Sigmoid colon (tissue), 7 donors: ENCODE data around the gene ATG2A. TPM values are rescaled to one million over a fixed set of nuclear protein-coding genes. Genes with fewer than 3 reads are reported as not detected.

ENCODE experiments used
- DNase-seq: peaks from one replicate; pipeline ENCODE4 v3.0.0-alpha.2; 2019
- H3K27ac ChIP-seq, 4 donors: fragments of 200-600 bp; sonication (generic); one replicate each; pipeline ENCODE4 v1.5.1; 2016 to 2019; ENCODE audit warnings: mild to moderate bottlenecking in 1 of 4
- H3K27me3 ChIP-seq, 3 donors: fragments of 200-600 bp; sonication (generic); one replicate each; pipeline ENCODE4 v1.5.1; 2019; ENCODE audit warnings: mild to moderate bottlenecking in 1 of 3
- H3K36me3 ChIP-seq, 4 donors: fragments of 200-600 bp; sonication (generic); one replicate each; pipeline ENCODE4 v1.5.1; 2016 to 2019
- H3K4me1 ChIP-seq, 4 donors: fragments of 200-600 bp; sonication (generic); one replicate each; pipeline ENCODE4 v1.5.1; 2017 to 2019
- H3K4me3 ChIP-seq, 4 donors: fragments of 200-600 bp; sonication (generic); one replicate each; pipeline ENCODE4 v1.5.1; 2017 to 2019; ENCODE audit warnings: mild to moderate bottlenecking in 2 of 4, moderate library complexity in 1 of 4
- H3K9me3 ChIP-seq, 4 donors: fragments of 200-600 bp in 3 of 4; sonication (generic) in 3 of 4; one replicate each; pipeline versions ENCODE4 v1.5.1 to v1.6.1; 2013 to 2019
- CTCF ChIP-seq, 4 experiments: fragments of 450-650 bp in 3 of 4; fragments of 200-600 bp in 1 of 4; IDR thresholded peaks; one replicate each; pipeline ENCODE4 v1.5.1; 2016 to 2019; ENCODE audit warnings: antibody characterized with exemption in 4 of 4, mild to moderate bottlenecking in 3 of 4, moderate library complexity in 2 of 4
- EP300 ChIP-seq, 4 donors: sonication (generic); formaldehyde crosslinking; IDR thresholded peaks; one replicate each; pipeline ENCODE4 v1.6.1; 2017; ENCODE audit warnings: antibody characterized with exemption in 4 of 4
- POLR2A ChIP-seq, 2 donors: fragments of 450-650 bp; IDR thresholded peaks; one replicate each; pipeline ENCODE4 v1.6.1; 2016; ENCODE audit warnings: antibody characterized with exemption in 2 of 2, mild to moderate bottlenecking in 2 of 2, moderate library complexity in 2 of 2
- POLR2AphosphoS5 ChIP-seq, 4 donors: sonication (generic); formaldehyde crosslinking; IDR thresholded peaks; one replicate each; pipeline ENCODE4 v1.6.1; 2017; ENCODE audit warnings: antibody characterized with exemption in 4 of 4
- WGBS, 2 donors: extraction: QIAGEN DNeasy Blood & Tissue Kit; methylation state at CpG; one replicate each; pipeline ENCODE4 v1.1.7; 2013; 5-methylcytosine and 5-hydroxymethylcytosine counted together
- intact Hi-C: fragments of 100-400 bp; cut with DNase I; formaldehyde crosslinking; loops from one replicate; pipeline ENCODE4 v1.15.1; 2023
- polyA plus RNA-seq, 3 donors: library from polyadenylated mRNA; stranded (reverse); fragments of 200-250 nt; gene quantifications; one replicate each; pipeline ENCODE4 v1.2.3, GENCODE V29; 2013
- total RNA-seq, 4 donors: library from RNA; depleted of rRNA; stranded (reverse); fragments of >200 nt; gene quantifications; one replicate each; pipeline ENCODE4 v1.1.0, GENCODE V29; 2016
- donor health status: healthy with polysubstance abuse.
- donor health status: Bipolar disorder and iron deficiency.
- donor health status: healthy.

The ATG2A gene
- total and polyA plus RNA-seq, 7 donors, result 12.1 to 27.6 (median 14.5) TPM

GRCh38 chr11:64888729-64889511, 28.1 kb downstream of the ATG2A start:
- no peaks in the 10 kb centered on the region for H3K9me3 ChIP-seq
- intact Hi-C loops, result loop anchor here (1.0 to 5.0 kb wide), 2 partner anchors 42 to 102 kb away; no protein-coding TSS in a partner anchor
- WGBS, 2 donors, result 15 to 53% methylated on average over 9 of the region's 9 CpGs
- H3K27ac ChIP-seq, result peak overlapping the region in 1 of 4 donors; percentile 70
- no peak for DNase-seq
- TF ChIP-seq CTCF (IDR thresholded peaks at IDR 0.05) (no peak), EP300 (IDR thresholded peaks at IDR 0.05) (no peak), POLR2A (IDR thresholded peaks at IDR 0.05) (no peak), POLR2AphosphoS5 (IDR thresholded peaks at IDR 0.05) (no peak)
- no peaks in the 10 kb centered on the region for H3K27me3 ChIP-seq
- peaks cover 0 to 15% (median 13%) of the 10 kb centered on the region in 4 donors for H3K4me1 ChIP-seq
- no peak overlapping the region for H3K4me3 ChIP-seq
- H3K36me3 ChIP-seq, result no peaks in the 10 kb centered on the region

GRCh38 chr11:64888406-64888728, 28.6 kb downstream of the ATG2A start:
- no peak for DNase-seq
- peaks cover 0 to 14% (median 12%) of the 10 kb centered on the region in 4 donors for H3K4me1 ChIP-seq
- 13 to 55% methylated on average over 8 of the region's 8 CpGs for whole genome bisulfite sequencing, 2 donors
- H3K4me3 ChIP-seq, result peak overlapping the region in 3 of 4 donors; percentile 13 to 37 (median 29)
- H3K36me3 ChIP-seq, result no peaks in the 10 kb centered on the region
- no peaks in the 10 kb centered on the region for H3K9me3 ChIP-seq
- no peaks in the 10 kb centered on the region for H3K27me3 ChIP-seq
- peak overlapping the region in 2 of 4 donors; percentile 70 to 74 for H3K27ac ChIP-seq
- TF ChIP-seq POLR2AphosphoS5 (IDR thresholded peaks at IDR 0.05) (no peak), EP300 (IDR thresholded peaks at IDR 0.05) (no peak), CTCF (IDR thresholded peaks at IDR 0.05) (no peak), POLR2A (IDR thresholded peaks at IDR 0.05) (no peak)
- intact Hi-C loops, result loop anchor here (1.0 to 5.0 kb wide), 2 partner anchors 41 to 101 kb away; no protein-coding TSS in a partner anchor

GRCh38 chr11:64887757-64888405, 29.1 kb downstream of the ATG2A start:
- Histone ChIP-seq H3K36me3 (no peaks in the 10 kb centered on the region), H3K27me3 (no peaks in the 10 kb centered on the region), H3K4me3 (peak overlapping the region in 3 of 4 donors; percentile 13 to 37 (median 29)), H3K4me1 (peaks cover 0 to 14% (median 12%) of the 10 kb centered on the region in 4 donors), H3K9me3 (no peaks in the 10 kb centered on the region), H3K27ac (peak overlapping the region; percentile 68 to 81 (median 72))
- TF ChIP-seq POLR2AphosphoS5 (IDR thresholded peaks at IDR 0.05) (no peak), CTCF (IDR thresholded peaks at IDR 0.05) (peak; percentile 94 to 100 (median 96)), POLR2A (IDR thresholded peaks at IDR 0.05) (peak in 1 of 2 donors; percentile 7), EP300 (IDR thresholded peaks at IDR 0.05) (no peak)
- DNase-seq, result peak; percentile 90
- 5 to 14% methylated on average over 34 of the region's 34 CpGs for WGBS, 2 donors
- intact Hi-C loops, result loop anchor here (1.0 to 5.0 kb wide), 2 partner anchors 41 to 101 kb away; no protein-coding TSS in a partner anchor

GRCh38 chr11:64887234-64887756, 29.7 kb downstream of the ATG2A start:
- WGBS, 2 donors, result 29 to 64% methylated on average over 8 of the region's 8 CpGs
- no peak for DNase-seq
- Histone ChIP-seq H3K27me3 (no peaks in the 10 kb centered on the region), H3K9me3 (no peaks in the 10 kb centered on the region), H3K4me3 (peak overlapping the region in 2 of 4 donors; percentile 13 to 37), H3K27ac (peak overlapping the region; percentile 68 to 81 (median 72)), H3K36me3 (no peaks in the 10 kb centered on the region), H3K4me1 (peaks cover 0 to 14% (median 12%) of the 10 kb centered on the region in 4 donors)
- intact Hi-C loops, result loop anchor here (5.0 kb wide), 1 partner anchor 100 kb away; no protein-coding TSS in a partner anchor
- no peak for TF ChIP-seq POLR2A (IDR thresholded peaks at IDR 0.05)
- TF ChIP-seq CTCF (IDR thresholded peaks at IDR 0.05), result no peak
- no peak for TF ChIP-seq EP300 (IDR thresholded peaks at IDR 0.05)
- TF ChIP-seq POLR2AphosphoS5 (IDR thresholded peaks at IDR 0.05), result no peak
